ENCODE measurements around the gene DYNLT2B.
"Not testable (repeated sequence)": the region's sequence is repeated elsewhere in the genome, so short reads cannot be mapped to it uniquely, and the experiment has no call there.

DYNLT2B gene

GRCh38 chr3:196315821-196316220 lies 2.2 kb downstream of the DYNLT2B start:
- no peak overlapping the region for H2BK120ac ChIP-seq (ENCODE audit: low read depth, low read length)
- WGBS, result no CpG with 5 or more reads among the region's 1 CpG

GRCh38 chr3:196314597-196314996 lies 3.4 kb downstream of the DYNLT2B start:
- Histone ChIP-seq H3K9me3 (ENCODE audit: control insufficient read depth, low read length) (no peaks in the 10 kb centered on the region), H2AK5ac (ENCODE audit: low read length, severe bottlenecking) (no peak overlapping the region), H2BK15ac (ENCODE audit: low read depth, poor library complexity, severe bottlenecking) (no peak overlapping the region), H3K23ac (ENCODE audit: low read length in 2 of 2) (no peak overlapping the region), H4K91ac (ENCODE audit: low read length) (no peak overlapping the region), H2BK12ac (ENCODE audit: low read length in 2 of 2) (no peak overlapping the region), H3K36me3 (ENCODE audit: control insufficient read depth in 1 of 2, insufficient read depth in 2 of 2, low read depth in 1 of 2, low read length in 2 of 2) (peaks cover 0 to 5% of the 10 kb centered on the region in 2 experiments), H3K4me3 (ENCODE audit: insufficient read depth in 1 of 2, low read depth in 1 of 2, low read length in 2 of 2) (no peak overlapping the region), H3K4me2 (ENCODE audit: low read length, poor library complexity, severe bottlenecking) (no peak overlapping the region), H3K9ac (ENCODE audit: low read length) (no peak overlapping the region), H3K18ac (ENCODE audit: low read depth in 1 of 2, low read length in 2 of 2) (no peak overlapping the region), H3K79me1 (replicated peaks; ENCODE audit: low read length, poor library complexity, severe bottlenecking) (peaks cover 5% of the 10 kb centered on the region), H3K4ac (ENCODE audit: low read depth in 1 of 2, low read length in 2 of 2) (no peak overlapping the region), H3K4me1 (ENCODE audit: control insufficient read depth, insufficient read depth, low read depth, low read length) (peaks cover 4% of the 10 kb centered on the region), H3K27me3 (ENCODE audit: control insufficient read depth in 1 of 2, insufficient read depth in 1 of 2, low read length in 2 of 2) (no peaks in the 10 kb centered on the region), H2AFZ (ENCODE audit: low read depth, low read length) (no peak overlapping the region), H3K14ac (ENCODE audit: low read length in 2 of 2) (no peak overlapping the region), H2BK120ac (ENCODE audit: low read depth, low read length) (no peak overlapping the region), H3K27ac (ENCODE audit: low read length, poor library complexity, severe bottlenecking) (no peak overlapping the region), H2BK5ac (ENCODE audit: low read depth, low read length, poor library complexity, severe bottlenecking) (no peak overlapping the region), H4K8ac (ENCODE audit: low read length) (no peak overlapping the region)
- WGBS, result 97% methylated on average over 3 of the region's 3 CpGs
- DNase-seq, result no peak

More at GRCh38 chr3:196315821-196316220, 2.2 kb downstream of the DYNLT2B start:
- Histone ChIP-seq H4K91ac (ENCODE audit: low read length) (no peak overlapping the region), H3K9me3 (ENCODE audit: control insufficient read depth, low read length) (no peaks in the 10 kb centered on the region), H3K27ac (ENCODE audit: low read length, poor library complexity, severe bottlenecking) (no peak overlapping the region), H3K4me3 (ENCODE audit: insufficient read depth in 1 of 2, low read depth in 1 of 2, low read length in 2 of 2) (no peak overlapping the region), H3K14ac (ENCODE audit: low read length in 2 of 2) (no peak overlapping the region), H3K18ac (ENCODE audit: low read depth in 1 of 2, low read length in 2 of 2) (no peak overlapping the region), H3K4ac (ENCODE audit: low read depth in 1 of 2, low read length in 2 of 2) (no peak overlapping the region), H2BK15ac (ENCODE audit: low read depth, poor library complexity, severe bottlenecking) (no peak overlapping the region), H2BK12ac (ENCODE audit: low read length in 2 of 2) (no peak overlapping the region), H4K8ac (ENCODE audit: low read length) (no peak overlapping the region), H2AFZ (ENCODE audit: low read depth, low read length) (no peak overlapping the region), H3K4me1 (ENCODE audit: control insufficient read depth, insufficient read depth, low read depth, low read length) (peaks cover 8% of the 10 kb centered on the region), H3K27me3 (ENCODE audit: control insufficient read depth in 1 of 2, insufficient read depth in 1 of 2, low read length in 2 of 2) (no peaks in the 10 kb centered on the region), H3K36me3 (ENCODE audit: control insufficient read depth in 1 of 2, insufficient read depth in 2 of 2, low read depth in 1 of 2, low read length in 2 of 2) (peaks cover 0 to 5% of the 10 kb centered on the region in 2 experiments), H3K4me2 (ENCODE audit: low read length, poor library complexity, severe bottlenecking) (no peak overlapping the region), H2AK5ac (ENCODE audit: low read length, severe bottlenecking) (no peak overlapping the region), H3K9ac (ENCODE audit: low read length) (no peak overlapping the region), H2BK5ac (ENCODE audit: low read depth, low read length, poor library complexity, severe bottlenecking) (no peak overlapping the region), H3K23ac (ENCODE audit: low read length in 2 of 2) (no peak overlapping the region), H3K79me1 (replicated peaks; ENCODE audit: low read length, poor library complexity, severe bottlenecking) (peaks cover 7% of the 10 kb centered on the region)
- no peak for DNase-seq

GRCh38 chr3:196314086-196314485 lies 4.0 kb downstream of the DYNLT2B start:
- not testable (repeated sequence) for H3K4me1 ChIP-seq (ENCODE audit: control insufficient read depth, insufficient read depth, low read depth, low read length); H3K27me3 ChIP-seq (ENCODE audit: control insufficient read depth in 1 of 2, insufficient read depth in 1 of 2, low read length in 2 of 2); H3K18ac ChIP-seq (ENCODE audit: low read depth in 1 of 2, low read length in 2 of 2); H3K4me2 ChIP-seq (ENCODE audit: low read length, poor library complexity, severe bottlenecking); H3K14ac ChIP-seq (ENCODE audit: low read length in 2 of 2); H4K91ac ChIP-seq (ENCODE audit: low read length); H4K8ac ChIP-seq (ENCODE audit: low read length); H3K4ac ChIP-seq (ENCODE audit: low read depth in 1 of 2, low read length in 2 of 2); H3K23ac ChIP-seq (ENCODE audit: low read length in 2 of 2); H3K9me3 ChIP-seq (ENCODE audit: control insufficient read depth, low read length); H2BK120ac ChIP-seq (ENCODE audit: low read depth, low read length); H2AFZ ChIP-seq (ENCODE audit: low read depth, low read length); H3K36me3 ChIP-seq (ENCODE audit: control insufficient read depth in 1 of 2, insufficient read depth in 2 of 2, low read depth in 1 of 2, low read length in 2 of 2); H2AK5ac ChIP-seq (ENCODE audit: low read length, severe bottlenecking); H2BK15ac ChIP-seq (ENCODE audit: low read depth, poor library complexity, severe bottlenecking); H3K27ac ChIP-seq (ENCODE audit: low read length, poor library complexity, severe bottlenecking); H3K79me1 ChIP-seq (replicated peaks; ENCODE audit: low read length, poor library complexity, severe bottlenecking); H3K9ac ChIP-seq (ENCODE audit: low read length); DNase-seq; H2BK5ac ChIP-seq (ENCODE audit: low read depth, low read length, poor library complexity, severe bottlenecking); H3K4me3 ChIP-seq (ENCODE audit: insufficient read depth in 1 of 2, low read depth in 1 of 2, low read length in 2 of 2); H2BK12ac ChIP-seq (ENCODE audit: low read length in 2 of 2)
- WGBS, result 81% methylated on average over 5 of the region's 7 CpGs

- H3K36me3 ChIP-seq (ENCODE audit: control insufficient read depth in 1 of 2, insufficient read depth in 2 of 2, low read depth in 1 of 2, low read length in 2 of 2), result peaks cover 13 to 26% of the 10 kb centered on the region in 2 experiments
- H3K79me1 ChIP-seq (replicated peaks; ENCODE audit: low read length, poor library complexity, severe bottlenecking); H3K9me3 ChIP-seq (ENCODE audit: control insufficient read depth, low read length); H4K91ac ChIP-seq (ENCODE audit: low read length); H3K4me1 ChIP-seq (ENCODE audit: control insufficient read depth, insufficient read depth, low read depth, low read length); H2AK5ac ChIP-seq (ENCODE audit: low read length, severe bottlenecking); H3K9ac ChIP-seq (ENCODE audit: low read length); H2BK120ac ChIP-seq (ENCODE audit: low read depth, low read length); H2AFZ ChIP-seq (ENCODE audit: low read depth, low read length); H3K4me3 ChIP-seq (ENCODE audit: insufficient read depth in 1 of 2, low read depth in 1 of 2, low read length in 2 of 2); H3K4ac ChIP-seq (ENCODE audit: low read depth in 1 of 2, low read length in 2 of 2); H2BK5ac ChIP-seq (ENCODE audit: low read depth, low read length, poor library complexity, severe bottlenecking); H3K27ac ChIP-seq (ENCODE audit: low read length, poor library complexity, severe bottlenecking); H3K23ac ChIP-seq (ENCODE audit: low read length in 2 of 2); H3K18ac ChIP-seq (ENCODE audit: low read depth in 1 of 2, low read length in 2 of 2); H2BK15ac ChIP-seq (ENCODE audit: low read depth, poor library complexity, severe bottlenecking); H3K14ac ChIP-seq (ENCODE audit: low read length in 2 of 2); H2BK12ac ChIP-seq (ENCODE audit: low read length in 2 of 2); H4K8ac ChIP-seq (ENCODE audit: low read length); DNase-seq; H3K4me2 ChIP-seq (ENCODE audit: low read length, poor library complexity, severe bottlenecking); H3K27me3 ChIP-seq (ENCODE audit: control insufficient read depth in 1 of 2, insufficient read depth in 1 of 2, low read length in 2 of 2): not testable (repeated sequence)
- WGBS, result 98% methylated on average over 5 of the region's 8 CpGs
Observed at GRCh38 chr3:196302960-196303359, 15.1 kb downstream of the DYNLT2B start.

All from mesenchymal stem cell (in vitro differentiated cells and primary cell).